ELR (cell line): ENCODE data around the gene SLC39A13.

Experiments
- DNase-seq: peaks from one replicate; pipeline ENCODE4 v3.0.0-alpha.2; 2015; ENCODE audit warnings: low read depth

Gene SLC39A13

DNA sequence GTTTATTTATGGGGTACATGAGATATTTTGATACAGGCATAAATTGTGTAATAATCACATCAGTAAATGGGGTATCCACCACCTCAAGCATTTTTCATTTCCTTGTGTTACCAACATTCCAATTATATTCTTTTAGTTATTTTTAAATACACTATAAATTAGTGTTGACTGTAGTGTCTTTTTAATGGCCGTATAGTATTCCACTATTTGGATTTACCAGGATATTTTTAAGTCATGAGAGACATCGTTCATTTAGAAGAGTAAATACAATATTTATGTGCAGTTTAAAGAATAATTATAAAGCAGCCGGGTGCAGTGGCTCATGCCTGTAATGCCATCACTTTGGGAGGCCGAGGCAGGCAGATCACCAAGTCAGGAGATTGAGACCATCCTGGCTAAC lies 23.9 kb upstream of the SLC39A13 start:
- DNase-seq: no peak

DNA sequence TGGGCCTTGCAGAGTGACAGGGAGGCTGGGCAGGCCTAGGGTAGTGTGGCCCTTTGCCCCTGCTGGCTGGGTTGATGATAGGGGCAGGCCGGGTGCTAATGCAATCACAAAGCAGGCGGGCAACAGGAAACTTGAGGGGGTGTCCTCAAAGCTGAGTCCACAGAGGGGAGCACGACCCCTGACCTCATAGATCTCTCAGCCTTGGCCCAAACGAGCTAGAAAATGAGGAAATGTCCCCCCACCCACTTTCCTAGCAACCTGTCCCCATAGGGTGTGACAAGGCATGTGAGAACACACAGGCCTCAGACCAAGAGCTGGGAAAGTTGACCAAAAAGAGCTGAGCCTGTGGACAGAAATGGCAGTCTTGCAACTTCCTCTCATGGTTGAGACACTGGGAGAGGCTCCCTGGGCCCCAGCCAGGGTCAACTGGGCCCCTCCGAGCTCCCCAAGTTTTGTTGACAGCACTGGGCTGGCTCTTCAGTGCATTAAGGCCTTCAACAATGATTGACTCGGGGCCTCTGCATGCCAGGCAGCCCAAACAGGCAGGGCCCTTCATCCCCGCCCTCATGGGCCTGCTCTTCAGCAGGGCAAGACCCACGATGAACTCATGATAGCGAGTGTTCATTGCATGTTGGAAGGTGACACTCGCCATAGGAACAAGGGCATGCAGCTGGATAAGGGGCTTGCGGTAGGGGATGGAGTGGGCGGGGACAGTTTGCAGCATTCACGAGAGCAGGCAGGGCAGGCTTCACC lies 20.3 kb upstream of the SLC39A13 start:
- no peak for DNase-seq

DNA sequence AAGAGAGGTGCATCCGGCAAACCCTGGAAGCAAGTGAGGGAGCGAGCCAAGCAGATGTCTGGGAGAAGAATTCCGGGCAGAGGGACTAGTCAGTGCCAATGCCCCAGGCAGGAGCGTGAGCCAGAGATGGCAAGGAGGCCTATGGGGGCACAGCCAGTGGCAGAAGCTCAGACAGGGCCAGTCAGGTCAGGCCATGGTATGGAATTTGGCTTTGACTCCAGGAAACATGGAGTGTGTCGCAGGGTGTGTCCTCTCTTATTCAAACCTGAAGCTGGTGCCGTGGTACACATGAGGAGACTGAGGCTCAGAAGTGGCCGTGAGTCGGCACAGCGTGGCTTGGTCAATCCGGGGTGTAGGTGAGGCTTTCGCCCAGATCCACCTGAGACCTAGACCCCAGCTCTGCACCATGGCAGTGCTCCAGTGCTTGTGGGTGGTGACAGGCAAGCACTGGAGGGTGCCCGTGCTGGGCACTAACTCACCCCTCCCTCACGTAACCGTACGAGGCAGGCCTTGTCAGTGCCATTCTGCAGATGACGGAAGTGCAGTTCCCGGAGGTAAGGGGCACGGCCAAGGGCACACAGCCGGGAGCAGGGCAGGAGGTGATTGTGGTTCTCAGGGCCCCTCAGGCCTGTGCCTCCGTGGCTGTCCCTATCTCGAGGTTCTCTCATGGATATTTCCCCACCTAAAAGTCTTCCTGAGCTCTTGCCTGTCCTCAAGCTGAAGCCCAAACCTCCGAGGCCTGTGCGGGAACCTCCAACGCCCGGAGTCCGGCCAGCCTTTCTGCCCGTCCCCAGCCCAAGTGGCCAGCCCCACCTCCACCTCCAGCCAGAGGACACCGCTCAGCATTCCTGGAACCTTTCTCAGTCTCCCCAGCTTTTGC lies 19.5 kb upstream of the SLC39A13 start:
- no peak for DNase-seq

DNA sequence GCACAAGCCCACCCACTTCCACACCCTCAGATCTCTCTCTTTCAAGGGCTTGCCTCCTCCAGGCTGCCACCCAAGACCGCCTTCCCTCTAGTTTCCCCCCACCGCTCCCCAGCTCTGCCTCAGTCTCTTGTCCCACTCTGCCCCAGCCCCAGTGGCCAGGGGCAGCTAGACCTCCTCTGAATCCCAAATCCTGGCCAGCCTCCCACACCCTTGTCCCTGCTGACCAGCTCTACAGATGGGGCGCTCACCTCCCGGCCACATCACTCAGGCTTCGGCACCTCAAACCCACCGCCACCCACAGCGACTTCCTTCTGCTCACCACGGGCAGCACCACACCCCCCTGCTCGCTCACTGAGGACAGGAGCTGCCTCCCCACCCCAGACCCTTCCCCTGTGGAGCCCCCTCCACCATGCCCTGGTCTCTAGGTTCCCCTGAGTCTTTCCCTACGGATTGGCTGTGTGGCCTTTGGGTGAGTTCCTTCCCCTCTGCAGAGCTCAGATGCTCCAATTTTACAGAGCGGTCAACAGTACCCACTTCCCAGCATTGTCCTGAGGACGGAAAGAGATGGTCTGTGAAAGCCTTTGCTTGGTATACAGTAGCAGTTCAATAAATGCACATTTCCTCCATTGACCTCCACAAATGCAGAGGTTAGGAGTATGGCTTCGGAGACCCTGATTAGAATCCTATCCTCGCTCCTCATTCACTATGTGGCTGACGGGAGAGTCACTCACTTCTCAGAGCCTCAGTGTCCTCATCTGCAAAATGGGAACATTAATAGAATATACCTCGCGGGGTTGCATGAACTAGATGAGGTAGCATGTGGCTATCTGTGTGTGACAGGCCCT lies 18.6 kb upstream of the SLC39A13 start:
- DNase-seq: no peak

DNA sequence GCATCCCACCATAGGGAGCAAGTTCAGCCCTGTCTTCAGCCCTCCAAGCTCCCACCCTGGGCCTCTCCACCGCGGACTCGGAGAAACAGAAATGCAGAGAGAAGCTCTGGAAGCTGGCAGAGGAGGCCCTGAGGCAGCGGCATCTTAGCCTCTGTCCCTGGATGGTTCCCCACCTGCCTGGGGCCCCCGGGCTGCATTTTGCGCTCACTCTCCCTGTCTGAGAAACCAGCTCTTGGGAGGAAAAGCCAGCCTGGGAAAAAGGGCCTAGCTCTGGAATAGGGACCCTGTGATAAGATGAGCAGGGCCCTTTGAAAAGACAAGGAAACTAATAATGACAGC lies 18.0 kb upstream of the SLC39A13 start:
- no peak for DNase-seq

DNA sequence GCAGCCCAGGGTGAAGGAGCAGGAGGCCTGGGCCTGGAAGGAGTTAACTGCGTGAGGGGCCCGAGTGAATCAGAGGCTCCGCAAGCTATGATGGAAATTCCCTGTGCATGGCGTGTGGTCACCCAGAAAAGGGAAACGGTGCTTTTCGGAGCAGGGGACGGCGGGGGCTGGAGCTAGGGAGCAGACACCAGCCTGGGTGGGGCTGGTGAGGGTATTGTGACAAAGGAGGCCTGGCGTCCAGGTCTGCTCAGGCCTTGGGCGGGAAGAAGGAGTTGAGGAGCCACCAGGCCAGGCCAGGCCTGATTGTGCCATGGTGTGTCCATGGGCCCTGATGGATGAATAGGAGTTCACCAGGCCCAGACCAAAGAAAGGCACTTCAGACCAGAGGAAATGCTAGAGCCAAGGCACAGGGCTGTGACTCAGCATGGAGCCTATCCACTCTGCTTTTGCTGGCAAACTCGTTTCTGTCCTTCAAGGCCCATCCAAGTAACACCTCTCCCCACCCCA lies 17.3 kb upstream of the SLC39A13 start:
- DNase-seq: no peak

DNA sequence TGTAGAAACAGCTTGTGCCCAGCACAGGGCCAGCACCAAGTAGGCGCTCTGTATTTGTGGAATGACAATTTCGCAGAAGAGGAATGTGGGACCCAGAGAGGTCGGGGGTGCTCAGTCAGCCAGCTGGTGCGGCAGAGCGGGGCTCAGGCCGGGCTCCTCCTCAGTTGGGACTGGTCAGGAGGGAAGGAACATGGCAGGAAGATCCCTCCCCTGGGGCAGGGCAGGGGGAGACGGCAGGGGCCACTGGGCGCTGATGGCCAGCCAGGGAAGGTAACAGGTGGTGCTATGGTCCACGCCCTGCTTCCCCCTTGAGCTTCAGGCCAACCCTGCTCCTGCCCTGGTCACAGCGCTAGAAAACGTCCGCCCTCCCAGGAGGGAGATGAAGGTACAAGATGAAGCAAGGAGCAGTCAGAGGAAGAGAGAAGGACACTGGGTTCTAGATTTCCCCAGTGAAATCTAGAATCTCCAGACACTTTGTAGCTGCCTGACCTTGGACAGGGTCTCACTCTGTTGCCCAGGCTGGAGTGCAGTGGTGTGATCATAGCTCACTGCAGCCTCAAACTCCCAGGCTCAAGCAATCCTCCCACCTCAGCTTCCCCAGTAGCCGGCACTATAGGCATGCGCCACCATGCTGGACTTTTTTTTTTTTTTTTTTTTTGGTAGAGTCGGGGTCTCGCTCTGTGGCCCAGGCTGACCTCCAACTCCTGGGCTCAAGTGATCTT lies 16.5 kb upstream of the SLC39A13 start:
- no peak for DNase-seq

DNA sequence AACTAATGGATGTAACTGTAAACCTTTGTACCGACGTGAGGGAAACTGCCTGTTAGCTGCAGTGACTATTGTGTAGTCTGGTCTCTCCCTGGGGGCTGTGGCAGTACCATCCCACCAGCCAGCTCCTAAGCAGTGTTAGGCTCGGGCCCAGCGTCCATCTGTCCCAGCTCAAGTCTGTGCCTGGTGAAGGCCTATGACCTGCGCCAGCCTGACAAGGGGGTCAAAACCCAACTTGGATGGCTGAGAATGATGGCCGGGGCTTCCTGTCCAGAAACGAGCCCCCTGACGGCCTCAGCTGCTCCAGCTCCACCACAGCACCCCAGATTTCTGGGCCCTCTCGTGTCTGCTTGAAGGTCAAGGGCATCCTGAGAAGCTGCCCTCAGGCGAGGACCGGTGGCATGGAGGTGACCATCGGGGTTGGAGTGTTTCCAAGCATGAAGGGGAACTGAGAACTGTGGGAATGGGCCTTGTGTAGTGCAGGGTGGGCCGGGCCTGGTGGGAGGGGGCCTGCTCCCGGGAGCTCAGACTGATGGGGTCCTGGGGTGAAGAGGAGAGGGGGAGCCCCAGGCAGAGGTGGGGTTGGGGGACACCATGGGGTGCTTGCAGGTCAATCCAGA lies 15.7 kb upstream of the SLC39A13 start:
- DNase-seq: no peak

DNA sequence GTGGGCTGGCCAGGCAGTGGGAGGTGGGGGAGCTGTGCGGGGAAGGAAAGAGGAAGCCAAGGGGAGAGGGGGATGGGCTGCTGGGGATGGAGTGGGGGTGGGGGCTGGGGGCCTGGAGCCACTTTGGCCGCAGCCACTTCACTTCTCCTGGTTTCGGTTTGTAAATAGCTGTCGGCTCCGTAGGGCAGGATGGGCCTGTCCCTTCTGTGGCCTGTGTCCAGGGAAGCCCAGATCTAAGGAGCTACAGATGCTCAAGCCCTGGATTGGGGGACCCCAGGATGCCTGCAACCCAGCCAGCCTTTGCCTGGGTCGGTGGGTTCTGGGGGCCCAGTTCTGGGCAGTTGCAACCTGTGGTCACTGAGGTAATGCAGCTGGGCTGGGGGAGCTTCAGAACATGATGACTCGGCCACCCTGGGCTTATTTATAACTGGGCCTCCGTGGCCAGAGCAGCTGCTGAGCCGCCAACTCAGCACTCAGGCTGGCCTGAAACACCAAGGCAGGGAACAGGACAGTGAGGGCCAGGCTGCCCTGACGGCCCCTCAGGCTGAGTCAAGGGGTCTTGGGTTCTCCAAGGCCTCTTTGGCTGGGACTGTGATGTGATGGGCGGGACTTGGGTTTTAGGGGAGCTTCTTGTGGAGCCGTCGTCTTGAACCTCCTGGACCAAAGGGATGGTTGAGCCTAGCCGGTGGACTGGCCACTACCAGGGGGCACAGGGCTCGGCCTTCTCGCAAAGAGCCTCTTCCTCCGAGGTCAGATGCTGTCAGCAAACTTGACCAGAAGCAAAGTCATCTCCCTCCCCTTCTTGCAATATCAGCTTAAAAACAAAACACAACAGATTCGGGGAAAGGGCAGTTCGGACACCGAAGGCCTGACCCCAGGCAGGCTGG lies 15.0 kb upstream of the SLC39A13 start:
- peak; percentile 50 for DNase-seq

DNA sequence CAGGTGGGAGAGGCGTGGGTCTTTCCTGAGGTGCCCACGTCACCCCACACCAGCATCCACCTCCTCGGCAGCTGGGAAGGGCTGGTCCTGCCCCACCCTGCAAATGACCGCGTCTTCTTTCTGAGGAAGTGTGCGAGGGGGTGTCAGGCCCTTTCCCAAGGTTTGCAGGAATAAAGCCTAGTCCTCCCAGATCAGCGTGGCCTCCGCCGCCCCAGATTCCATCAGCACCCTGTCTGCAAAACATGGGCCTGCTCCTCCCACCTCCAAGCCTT lies 14.4 kb upstream of the SLC39A13 start:
- no peak for DNase-seq

DNA sequence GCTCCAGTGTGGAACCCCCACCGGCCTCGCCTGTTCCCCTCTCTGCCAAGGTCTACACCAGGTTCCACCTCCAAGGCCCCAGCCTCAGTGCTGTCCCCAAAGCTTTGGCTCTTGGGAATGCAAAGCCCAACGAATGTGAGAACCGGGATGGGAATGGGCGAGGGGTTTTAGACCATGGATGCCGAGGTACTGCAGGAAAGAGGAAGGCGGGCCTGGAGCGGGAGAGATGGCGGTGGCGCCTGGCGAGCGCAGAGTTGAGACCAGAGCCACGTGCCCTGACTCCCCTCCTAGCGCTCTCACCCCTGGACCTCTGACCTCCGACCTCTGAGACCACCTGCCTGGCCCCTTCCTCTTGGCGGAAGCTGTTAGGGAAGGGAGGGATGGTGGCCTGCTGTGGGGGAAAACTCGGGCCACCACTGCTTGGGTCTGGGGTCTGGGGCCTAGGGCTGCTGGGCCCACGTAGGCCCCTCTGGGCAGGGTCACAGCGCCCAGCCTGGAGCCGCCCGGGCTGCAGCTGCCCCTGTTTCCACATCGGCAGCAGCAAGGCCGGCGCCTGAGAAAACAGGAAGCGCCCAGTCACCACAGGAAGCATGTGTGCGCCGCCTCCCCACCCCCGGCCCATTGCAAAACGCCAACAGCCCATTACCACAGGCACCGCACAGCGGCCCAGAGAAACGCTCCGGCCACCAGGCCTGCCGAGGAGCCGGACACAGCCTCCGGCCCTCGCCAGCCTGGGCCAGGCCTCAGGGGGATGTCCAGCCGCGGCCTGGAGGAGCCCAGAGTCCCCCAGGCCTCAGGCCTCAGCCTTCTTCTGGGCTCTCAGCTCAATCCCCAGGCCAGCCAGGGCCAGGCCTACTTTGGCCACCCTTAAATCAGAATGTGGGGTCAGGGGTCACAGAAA lies 13.8 kb upstream of the SLC39A13 start:
- no peak for DNase-seq

DNA sequence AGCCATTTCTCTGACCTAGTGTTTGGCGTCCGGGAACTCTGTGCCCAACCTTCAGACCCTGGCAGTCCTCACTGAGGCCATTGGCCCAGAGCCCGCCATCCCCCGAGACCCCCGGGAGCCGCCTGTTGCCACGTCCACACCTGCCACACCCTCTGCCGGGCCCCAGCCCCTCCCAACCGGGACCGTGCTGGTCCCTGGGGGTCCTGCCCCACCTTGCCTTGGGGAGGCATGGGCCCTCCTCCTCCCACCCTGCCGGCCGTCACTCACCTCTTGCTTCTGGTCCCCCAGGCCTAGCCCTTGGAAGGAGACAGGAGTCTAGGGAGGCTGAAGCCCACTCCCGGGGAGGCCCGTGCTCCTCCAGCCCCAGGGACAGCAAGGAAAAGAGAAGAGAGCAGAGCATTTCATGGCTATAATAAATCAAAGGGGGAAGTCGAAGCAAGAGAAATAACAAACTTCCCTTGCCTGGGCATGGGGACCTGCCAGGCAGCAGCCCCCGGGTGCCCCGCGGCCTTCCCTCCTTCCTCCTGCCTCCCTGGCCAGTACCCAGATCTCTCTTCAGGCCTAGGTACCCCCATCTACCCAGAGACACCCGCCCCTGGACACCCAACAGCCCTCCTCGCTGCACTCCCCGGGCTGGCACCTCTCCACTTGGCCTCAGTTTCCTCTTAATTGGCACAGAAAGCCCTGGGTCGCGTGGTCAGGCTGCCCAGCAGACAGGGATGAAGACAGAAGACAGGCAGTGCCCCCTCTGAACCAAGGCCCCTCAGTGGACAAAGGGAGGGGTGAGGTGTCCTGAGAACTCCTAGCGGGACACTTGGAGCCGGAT lies 13.0 kb upstream of the SLC39A13 start:
- no peak for DNase-seq

DNA sequence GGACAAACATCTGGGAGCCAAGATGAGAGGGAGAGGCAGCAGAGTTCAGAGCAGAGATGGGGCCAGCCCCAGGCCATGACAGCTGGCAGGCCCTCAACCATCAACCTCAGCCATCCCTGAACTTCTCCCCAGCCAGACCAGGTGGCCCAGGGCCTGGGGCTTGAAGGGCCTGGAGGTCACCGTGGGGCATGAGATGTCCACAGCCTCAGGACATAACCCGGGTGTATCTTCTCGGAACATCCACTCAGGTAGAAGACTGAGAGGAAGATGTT lies 12.4 kb upstream of the SLC39A13 start:
- DNase-seq: no peak

DNA sequence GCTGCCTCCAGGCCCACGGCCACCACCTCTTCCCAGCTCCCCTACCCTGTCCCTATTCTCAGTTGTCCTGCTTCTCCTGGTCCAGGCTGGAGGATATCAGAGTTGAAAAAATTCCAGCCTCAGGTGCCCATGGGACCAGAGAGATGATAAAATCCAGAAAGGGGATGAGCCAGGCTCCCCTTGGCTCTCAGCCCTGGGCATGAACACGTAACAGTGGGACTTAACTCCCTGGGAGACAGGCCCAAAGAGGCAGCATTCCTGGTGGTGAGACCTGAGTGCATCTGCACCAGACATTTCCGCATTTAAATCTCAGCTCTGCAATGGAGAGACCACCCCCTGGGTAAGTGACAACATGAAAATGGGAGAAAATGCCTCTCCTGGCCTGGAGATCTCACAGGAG lies 10.4 kb upstream of the SLC39A13 start:
- DNase-seq: no peak

DNA sequence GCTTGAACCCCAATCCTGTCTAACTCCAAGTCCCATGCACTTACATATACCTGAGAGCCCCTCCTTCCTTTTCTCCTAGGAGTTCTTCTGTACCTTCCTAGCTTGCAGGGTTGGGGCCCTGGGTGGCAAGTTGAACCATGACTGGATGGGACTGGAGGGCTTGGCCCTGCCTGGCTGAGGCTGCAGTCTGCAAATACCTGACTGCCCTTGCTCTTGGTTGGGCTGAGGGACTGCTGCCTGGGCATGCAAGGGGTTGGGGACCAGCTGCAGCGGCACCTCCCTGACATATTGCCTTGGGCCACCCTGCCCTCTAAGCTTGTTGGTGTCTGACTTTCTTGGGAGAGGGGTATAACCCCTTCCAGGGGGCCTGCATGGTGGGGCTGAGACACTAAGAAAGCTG lies 9.8 kb upstream of the SLC39A13 start:
- no peak for DNase-seq

DNA sequence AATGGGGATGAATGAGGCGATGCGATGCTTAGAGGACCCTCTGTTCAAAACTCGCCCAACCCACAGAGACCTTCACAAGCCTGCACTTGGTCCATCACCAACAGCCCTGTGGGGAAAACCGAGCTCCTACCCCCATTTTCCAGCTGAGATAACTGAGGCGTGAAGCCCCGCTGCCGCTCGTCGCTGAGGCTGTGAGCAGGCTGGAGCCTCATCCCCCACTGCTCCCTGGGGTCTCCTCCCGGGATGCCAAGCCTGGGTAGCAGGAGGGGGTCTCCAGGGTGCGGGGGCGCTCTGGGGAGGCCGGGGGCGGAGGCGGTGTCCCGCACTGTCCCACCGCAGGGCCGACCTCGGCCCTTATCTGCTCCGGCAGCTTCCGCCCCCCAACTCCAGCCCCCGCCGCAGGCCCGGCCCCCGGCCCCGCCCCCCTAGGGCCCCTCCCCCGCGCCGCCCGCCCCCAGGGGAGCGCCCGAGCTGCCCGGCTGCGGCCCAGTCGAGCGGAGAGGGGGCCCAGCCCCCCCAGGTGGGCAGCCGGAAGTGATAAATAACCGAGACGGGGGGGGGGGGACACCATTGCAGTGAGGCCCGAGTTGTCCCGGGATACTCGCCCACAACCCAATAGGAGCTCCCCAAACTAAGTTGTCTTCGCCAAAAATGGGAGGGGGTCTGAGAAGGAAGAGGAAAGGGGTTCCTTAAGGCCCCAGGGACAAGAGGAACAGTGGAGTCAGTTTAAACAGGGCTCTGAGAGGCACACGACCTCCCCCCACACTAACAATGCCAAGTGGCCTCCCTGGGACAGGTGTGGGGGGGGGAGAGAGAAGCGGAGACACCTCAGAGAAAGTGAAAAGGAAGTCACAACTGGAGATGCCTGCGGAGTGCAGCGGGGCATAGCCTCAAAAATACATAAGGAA lies 8.3 kb upstream of the SLC39A13 start:
- DNase-seq: no peak

DNA sequence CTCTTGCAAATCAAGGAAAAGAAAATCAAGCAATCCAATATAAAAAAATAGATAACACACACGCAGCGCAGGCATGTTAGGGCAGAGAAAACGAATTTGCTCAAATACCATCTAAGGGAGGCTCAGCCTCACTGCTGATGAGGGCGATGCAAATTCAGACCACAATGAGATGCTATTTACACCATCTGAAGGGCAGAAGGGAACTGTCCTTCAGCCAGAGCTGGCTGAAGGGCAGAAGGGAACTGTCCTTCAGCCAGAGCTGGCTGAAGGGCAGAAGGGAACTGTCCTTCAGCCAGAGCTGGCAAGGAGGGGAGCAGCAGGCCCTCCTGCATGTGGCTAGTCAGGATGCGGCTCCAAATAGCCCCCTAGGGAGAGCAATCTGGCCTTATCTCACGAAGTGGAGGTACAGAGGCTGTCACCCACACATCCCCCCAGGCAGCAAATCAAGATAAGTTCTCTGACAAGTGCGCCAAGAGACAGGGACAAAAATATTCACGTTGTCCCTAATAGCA lies 7.6 kb upstream of the SLC39A13 start:
- no peak for DNase-seq

DNA sequence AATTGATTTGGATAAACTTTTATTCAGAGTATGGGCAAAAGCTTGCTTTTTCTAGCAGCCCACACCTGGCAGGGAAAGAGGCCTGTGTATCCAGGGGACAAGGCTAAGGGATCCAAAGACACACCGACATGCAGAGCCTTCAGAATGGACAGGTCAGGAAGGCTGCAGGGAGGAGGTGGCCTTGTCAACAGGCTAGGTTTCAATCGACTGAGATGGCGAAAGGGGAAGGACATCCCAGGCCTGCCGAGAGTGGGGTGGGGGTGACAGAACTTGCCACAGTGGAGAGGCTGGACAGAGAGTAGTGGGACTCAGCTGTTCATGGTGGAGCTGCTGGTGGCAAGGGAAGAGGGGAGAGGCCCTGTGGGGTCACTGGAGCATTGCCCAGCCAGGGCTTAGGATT lies 5.3 kb upstream of the SLC39A13 start:
- DNase-seq: no peak
